ENCODE data around the gene PPP2R2C. TPM values are rescaled to one million over a fixed set of nuclear protein-coding genes. Genes with fewer than 3 reads are reported as not detected.
A peak's percentile ranks its signal among the peaks of the same experiment; 100 is the strongest.

PPP2R2C gene
- total and polyA plus RNA-seq, 7 experiments from 2014 or later, result not detected

GRCh38 chr4:6313216-6313615 lies 159.2 kb downstream of the PPP2R2C start:
- peaks cover 0 to 4% (median 0%) of the 10 kb centered on the region in 11 donors for H3K9me3 Mint-ChIP-seq
- DNase-seq (no peak), ATAC-seq (no peak)
- POLR2A ChIA-PET, result no interaction called here
- Histone ChIP-seq H3K27me3 (ENCODE audit: control insufficient read depth in 2 of 2, insufficient read depth in 2 of 2, low read length in 2 of 2) (no peaks in the 10 kb centered on the region), H3K27ac (ENCODE audit: low read depth, low read length) (no peak overlapping the region), H3K9me3 (ENCODE audit: control insufficient read depth in 2 of 3, low read length in 3 of 3) (no peaks in the 10 kb centered on the region), H3K36me3 (ENCODE audit: control insufficient read depth in 2 of 3, insufficient read depth in 3 of 3, low read length in 3 of 3) (no peaks in the 10 kb centered on the region), H3K4me1 (ENCODE audit: control insufficient read depth in 2 of 2, insufficient read depth in 2 of 2, low read length in 2 of 2) (no peaks in the 10 kb centered on the region), H3K4me3 (ENCODE audit: low read length) (no peak overlapping the region)
- no peak overlapping the region for H3K27ac Mint-ChIP-seq
- no peak overlapping the region for H3K4me3 Mint-ChIP-seq
- intact Hi-C loops (cut with micrococcal nuclease), result no loop called here
- H3K4me1 Mint-ChIP-seq, result peaks cover 0 to 15% (median 8%) of the 10 kb centered on the region in 7 donors
- H3K36me3 Mint-ChIP-seq, result peaks cover 0 to 4% (median 0%) of the 10 kb centered on the region in 5 donors
- H3K27me3 Mint-ChIP-seq, result peaks cover 37 to 48% (median 44%) of the 10 kb centered on the region in 5 donors
- CTCF ChIA-PET, result no interaction called here

GRCh38 chr4:6309777-6310176 lies 162.6 kb downstream of the PPP2R2C start:
- CTCF ChIA-PET, result interaction anchor here (0.7 kb wide), 1 partner anchor 15 kb away, joined by 3 read pairs; no protein-coding TSS in a partner anchor
- peaks cover 0 to 4% (median 0%) of the 10 kb centered on the region in 5 donors for H3K36me3 Mint-ChIP-seq

GRCh38 chr4:6308899-6309643 lies 163.3 kb downstream of the PPP2R2C start:
- intact Hi-C loops (cut with micrococcal nuclease), result loop anchor here in 1 of 2 donors (5.0 kb wide), 1 partner anchor 42 kb away; the partner anchor contains the start of gene WFS1
- ChIA-PET POLR2A (no interaction called here), CTCF (interaction anchor here (0.7 kb wide), 1 partner anchor 15 kb away, joined by 3 read pairs; no protein-coding TSS in a partner anchor)
- Mint-ChIP-seq H3K27ac (no peak overlapping the region), H3K4me3 (peak overlapping the region; percentile 8 to 78 (median 64)), H3K4me1 (peaks cover 0 to 15% (median 8%) of the 10 kb centered on the region in 7 donors), H3K9me3 (peaks cover 0 to 4% (median 0%) of the 10 kb centered on the region in 11 donors), H3K36me3 (peaks cover 0 to 4% (median 0%) of the 10 kb centered on the region in 5 donors), H3K27me3 (peaks cover 43 to 62% (median 52%) of the 10 kb centered on the region in 5 donors)
- DNase-seq (peak in 2 of 9 donors; percentile 9 to 20), ATAC-seq (peak; percentile 40)
- no peak overlapping the region for H3K27ac ChIP-seq (ENCODE audit: low read depth, low read length)
- H3K36me3 ChIP-seq (ENCODE audit: control insufficient read depth in 2 of 3, insufficient read depth in 3 of 3, low read length in 3 of 3), result no peaks in the 10 kb centered on the region
- no peaks in the 10 kb centered on the region for H3K4me1 ChIP-seq (ENCODE audit: control insufficient read depth in 2 of 2, insufficient read depth in 2 of 2, low read length in 2 of 2)
- H3K9me3 ChIP-seq (ENCODE audit: control insufficient read depth in 2 of 3, low read length in 3 of 3), result no peaks in the 10 kb centered on the region
- no peaks in the 10 kb centered on the region for H3K27me3 ChIP-seq (ENCODE audit: control insufficient read depth in 2 of 2, insufficient read depth in 2 of 2, low read length in 2 of 2)
- no peak overlapping the region for H3K4me3 ChIP-seq (ENCODE audit: low read length)

More at GRCh38 chr4:6309777-6310176, 162.6 kb downstream of the PPP2R2C start:
- Mint-ChIP-seq H3K27me3 (peaks cover 47 to 64% (median 54%) of the 10 kb centered on the region in 5 donors), H3K4me3 (peak overlapping the region in 9 of 10 donors; percentile 12 to 78 (median 65)), H3K27ac (no peak overlapping the region), H3K4me1 (peaks cover 0 to 15% (median 8%) of the 10 kb centered on the region in 7 donors), H3K9me3 (peaks cover 0 to 4% (median 0%) of the 10 kb centered on the region in 11 donors)
- Histone ChIP-seq H3K27ac (ENCODE audit: low read depth, low read length) (no peak overlapping the region), H3K4me3 (ENCODE audit: low read length) (no peak overlapping the region), H3K27me3 (ENCODE audit: control insufficient read depth in 2 of 2, insufficient read depth in 2 of 2, low read length in 2 of 2) (no peaks in the 10 kb centered on the region), H3K36me3 (ENCODE audit: control insufficient read depth in 2 of 3, insufficient read depth in 3 of 3, low read length in 3 of 3) (no peaks in the 10 kb centered on the region), H3K9me3 (ENCODE audit: control insufficient read depth in 2 of 3, low read length in 3 of 3) (no peaks in the 10 kb centered on the region), H3K4me1 (ENCODE audit: control insufficient read depth in 2 of 2, insufficient read depth in 2 of 2, low read length in 2 of 2) (no peaks in the 10 kb centered on the region)
- intact Hi-C loops (cut with micrococcal nuclease), result loop anchor here in 1 of 2 donors (5.0 kb wide), 1 partner anchor 42 kb away; the partner anchor contains the start of gene WFS1
- no peak for DNase-seq
- ATAC-seq, result no peak
- POLR2A ChIA-PET, result no interaction called here

- intact Hi-C loops (cut with micrococcal nuclease), result loop anchor here in 1 of 2 donors (5.0 kb wide), 1 partner anchor 41 kb away; the partner anchor contains the start of gene WFS1
- Mint-ChIP-seq H3K9me3 (peaks cover 0 to 4% (median 0%) of the 10 kb centered on the region in 11 donors), H3K4me3 (peak overlapping the region in 1 of 10 donors; percentile 62), H3K27ac (peak overlapping the region in 1 of 9 donors; percentile 14), H3K27me3 (peaks cover 39 to 55% (median 48%) of the 10 kb centered on the region in 5 donors), H3K4me1 (peaks cover 0 to 15% (median 8%) of the 10 kb centered on the region in 7 donors), H3K36me3 (peaks cover 0 to 4% (median under 1%) of the 10 kb centered on the region in 5 donors)
- DNase-seq (no peak), ATAC-seq (no peak)
- ChIA-PET CTCF (no interaction called here), POLR2A (no interaction called here)
- H3K27me3 ChIP-seq (ENCODE audit: control insufficient read depth in 2 of 2, insufficient read depth in 2 of 2, low read length in 2 of 2), result no peaks in the 10 kb centered on the region
- no peak overlapping the region for H3K4me3 ChIP-seq (ENCODE audit: low read length)
- no peak overlapping the region for H3K27ac ChIP-seq (ENCODE audit: low read depth, low read length)
- no peaks in the 10 kb centered on the region for H3K4me1 ChIP-seq (ENCODE audit: control insufficient read depth in 2 of 2, insufficient read depth in 2 of 2, low read length in 2 of 2)
- H3K36me3 ChIP-seq (ENCODE audit: control insufficient read depth in 2 of 3, insufficient read depth in 3 of 3, low read length in 3 of 3), result no peaks in the 10 kb centered on the region
- H3K9me3 ChIP-seq (ENCODE audit: control insufficient read depth in 2 of 3, low read length in 3 of 3), result no peaks in the 10 kb centered on the region
These were observed 164.5 kb downstream of the PPP2R2C start for GRCh38 chr4:6307891-6308290.

GRCh38 chr4:6307230-6307629 lies 165.2 kb downstream of the PPP2R2C start:
- H3K4me3 ChIP-seq (ENCODE audit: low read length), result no peak overlapping the region
- Mint-ChIP-seq H3K36me3 (peaks cover 0 to 8% (median 7%) of the 10 kb centered on the region in 5 donors), H3K27ac (no peak overlapping the region), H3K4me1 (peaks cover 0 to 15% (median 8%) of the 10 kb centered on the region in 7 donors), H3K4me3 (no peak overlapping the region), H3K9me3 (peaks cover 0 to 4% (median 0%) of the 10 kb centered on the region in 11 donors), H3K27me3 (peaks cover 39 to 55% (median 42%) of the 10 kb centered on the region in 5 donors)
- H3K9me3 ChIP-seq (ENCODE audit: control insufficient read depth in 2 of 3, low read length in 3 of 3), result no peaks in the 10 kb centered on the region
- no peak for ATAC-seq
- ChIA-PET CTCF (no interaction called here), POLR2A (no interaction called here)
- DNase-seq, result no peak
- no peaks in the 10 kb centered on the region for H3K4me1 ChIP-seq (ENCODE audit: control insufficient read depth in 2 of 2, insufficient read depth in 2 of 2, low read length in 2 of 2)
- H3K27ac ChIP-seq (ENCODE audit: low read depth, low read length), result no peak overlapping the region
- H3K36me3 ChIP-seq (ENCODE audit: control insufficient read depth in 2 of 3, insufficient read depth in 3 of 3, low read length in 3 of 3), result no peaks in the 10 kb centered on the region
- intact Hi-C loops (cut with micrococcal nuclease), result loop anchor here in 1 of 2 donors (5.0 kb wide), 1 partner anchor 40 kb away; the partner anchor contains the start of gene WFS1
- no peaks in the 10 kb centered on the region for H3K27me3 ChIP-seq (ENCODE audit: control insufficient read depth in 2 of 2, insufficient read depth in 2 of 2, low read length in 2 of 2)

- ChIA-PET CTCF (no interaction called here), POLR2A (no interaction called here)
- peaks cover 0 to 17% (median 9%) of the 10 kb centered on the region in 5 donors for H3K36me3 Mint-ChIP-seq
- H3K36me3 ChIP-seq (ENCODE audit: control insufficient read depth in 2 of 3, insufficient read depth in 3 of 3, low read length in 3 of 3), result peaks cover 0 to 6% (median under 1%) of the 10 kb centered on the region in 3 experiments
- no peaks in the 10 kb centered on the region for H3K4me1 ChIP-seq (ENCODE audit: control insufficient read depth in 2 of 2, insufficient read depth in 2 of 2, low read length in 2 of 2)
- intact Hi-C loops (cut with micrococcal nuclease), result loop anchor here in 1 of 2 donors (5.0 kb wide), 1 partner anchor 39 kb away; the partner anchor contains the start of gene WFS1
- no peak overlapping the region for H3K27ac ChIP-seq (ENCODE audit: low read depth, low read length)
- no peaks in the 10 kb centered on the region for H3K9me3 ChIP-seq (ENCODE audit: control insufficient read depth in 2 of 3, low read length in 3 of 3)
- H3K27ac Mint-ChIP-seq, result no peak overlapping the region
- no peak overlapping the region for H3K4me3 ChIP-seq (ENCODE audit: low read length)
- no peaks in the 10 kb centered on the region for H3K27me3 ChIP-seq (ENCODE audit: control insufficient read depth in 2 of 2, insufficient read depth in 2 of 2, low read length in 2 of 2)
- H3K9me3 Mint-ChIP-seq, result peaks cover 0 to 4% (median 0%) of the 10 kb centered on the region in 11 donors
- no peak overlapping the region for H3K4me3 Mint-ChIP-seq
- peaks cover 0 to 15% (median 8%) of the 10 kb centered on the region in 7 donors for H3K4me1 Mint-ChIP-seq
- H3K27me3 Mint-ChIP-seq, result peaks cover 33 to 50% (median 38%) of the 10 kb centered on the region in 5 donors
- DNase-seq (no peak), ATAC-seq (no peak)
These were observed 166.1 kb downstream of the PPP2R2C start for GRCh38 chr4:6306299-6306698.
